ENCODE results near the gene MMP8. TPM values are rescaled to one million over a fixed set of nuclear protein-coding genes. Genes with fewer than 3 reads are reported as not detected.
A peak's percentile ranks its signal among the peaks of the same experiment; 100 is the strongest.
"Not testable (repeated sequence)": the region's sequence is repeated elsewhere in the genome, so short reads cannot be mapped to it uniquely, and the experiment has no call there.

Gene MMP8, protein sequence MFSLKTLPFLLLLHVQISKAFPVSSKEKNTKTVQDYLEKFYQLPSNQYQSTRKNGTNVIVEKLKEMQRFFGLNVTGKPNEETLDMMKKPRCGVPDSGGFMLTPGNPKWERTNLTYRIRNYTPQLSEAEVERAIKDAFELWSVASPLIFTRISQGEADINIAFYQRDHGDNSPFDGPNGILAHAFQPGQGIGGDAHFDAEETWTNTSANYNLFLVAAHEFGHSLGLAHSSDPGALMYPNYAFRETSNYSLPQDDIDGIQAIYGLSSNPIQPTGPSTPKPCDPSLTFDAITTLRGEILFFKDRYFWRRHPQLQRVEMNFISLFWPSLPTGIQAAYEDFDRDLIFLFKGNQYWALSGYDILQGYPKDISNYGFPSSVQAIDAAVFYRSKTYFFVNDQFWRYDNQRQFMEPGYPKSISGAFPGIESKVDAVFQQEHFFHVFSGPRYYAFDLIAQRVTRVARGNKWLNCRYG
- 0.29 TPM for polyA plus RNA-seq (2013, experiment 1 of 2; ENCODE audit: insufficient read length)
- 0.21 TPM for polyA plus RNA-seq (2013, experiment 2 of 2; ENCODE audit: insufficient read length)

DNA sequence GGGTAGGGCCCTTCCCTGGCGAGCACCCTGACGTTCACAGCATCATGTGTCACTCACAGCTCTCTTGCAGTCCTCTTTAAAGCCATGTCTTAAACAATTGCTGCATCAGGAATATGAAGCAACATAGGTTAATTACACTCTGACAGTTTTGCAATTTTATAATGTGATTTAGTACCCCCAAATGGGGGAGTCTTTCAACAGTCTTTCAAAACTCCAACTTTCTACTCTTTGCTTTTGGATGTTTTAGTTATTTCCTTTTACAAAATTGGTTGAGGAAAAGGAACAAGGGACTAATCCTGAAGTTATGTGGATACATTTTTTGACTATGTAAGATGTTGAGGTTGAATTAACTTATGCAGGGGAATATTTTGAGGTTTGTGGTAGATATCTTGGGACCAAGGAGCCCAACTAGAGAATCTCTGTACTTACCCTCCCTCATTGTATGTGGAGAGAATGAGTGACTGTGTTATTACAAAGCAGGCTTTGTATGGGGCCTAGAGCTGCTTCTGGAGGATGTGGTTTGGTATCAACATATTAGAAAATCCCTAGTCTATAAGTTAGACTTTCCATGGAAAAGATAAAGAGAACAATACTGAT lies at the start of gene MMP8:
Gene MMP8 (minus strand): TSS at position 51 of the 597 bp plus-strand sequence. CDS start 99 bp downstream, outside the sequence.
- peak; percentile 90 for DNase-seq

DNA sequence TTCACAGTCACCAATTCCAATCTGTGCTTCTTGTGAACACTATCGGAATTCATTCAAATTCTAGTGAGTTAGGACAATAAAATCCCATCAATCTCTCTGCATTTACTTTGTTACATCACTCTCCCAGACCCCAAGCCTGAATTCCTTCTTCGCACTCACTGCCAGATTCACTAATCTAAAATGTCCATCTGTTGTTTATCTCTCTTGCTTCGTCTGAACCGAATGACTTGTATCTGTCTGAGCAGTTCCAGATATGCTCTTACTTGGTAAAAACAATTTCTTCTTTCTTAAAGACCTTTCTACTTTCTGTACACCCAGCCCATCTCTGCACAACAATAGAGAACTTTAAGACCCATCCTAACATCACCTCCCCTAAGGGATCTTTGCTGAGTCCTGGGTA lies 48.6 kb upstream of the MMP8 start:
- no peak for DNase-seq

DNA sequence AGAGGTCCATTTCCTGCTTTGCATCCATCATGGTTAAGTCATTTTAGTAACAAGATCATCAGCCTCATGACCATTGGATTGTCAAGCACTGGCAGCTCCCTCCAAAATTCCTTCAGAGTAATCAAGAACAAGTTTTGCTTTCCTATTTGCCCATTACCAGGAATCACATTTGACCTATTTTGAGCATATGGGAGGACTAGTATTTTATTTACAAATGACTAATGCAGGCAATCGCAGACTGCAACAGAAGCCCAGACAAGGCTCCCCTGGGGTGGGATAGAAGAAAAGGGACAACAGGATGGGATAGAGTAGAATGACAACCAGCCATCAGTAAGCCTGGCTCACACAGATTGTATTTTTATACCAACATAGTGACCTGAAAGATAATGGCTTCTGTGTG lies 46.6 kb upstream of the MMP8 start:
- DNase-seq, result no peak

DNA sequence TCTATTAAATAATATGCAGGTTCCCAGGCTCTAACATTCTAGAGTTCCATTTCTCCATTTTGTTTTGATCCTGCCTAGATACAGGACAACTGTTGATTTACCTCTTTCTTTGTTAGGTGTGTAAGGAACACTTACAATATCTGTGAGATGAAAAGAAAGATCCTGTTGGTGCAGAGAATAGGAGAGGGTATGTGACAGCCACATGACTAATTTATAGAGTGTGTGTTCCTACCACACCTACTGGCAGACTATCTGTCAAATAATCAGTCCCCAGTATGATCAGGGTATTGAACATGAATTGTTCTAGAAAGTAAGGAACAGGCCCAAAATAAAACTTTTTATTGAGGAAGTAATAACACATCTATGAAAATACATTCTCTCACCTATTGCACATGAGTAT lies 45.4 kb upstream of the MMP8 start:
- DNase-seq, result no peak

DNA sequence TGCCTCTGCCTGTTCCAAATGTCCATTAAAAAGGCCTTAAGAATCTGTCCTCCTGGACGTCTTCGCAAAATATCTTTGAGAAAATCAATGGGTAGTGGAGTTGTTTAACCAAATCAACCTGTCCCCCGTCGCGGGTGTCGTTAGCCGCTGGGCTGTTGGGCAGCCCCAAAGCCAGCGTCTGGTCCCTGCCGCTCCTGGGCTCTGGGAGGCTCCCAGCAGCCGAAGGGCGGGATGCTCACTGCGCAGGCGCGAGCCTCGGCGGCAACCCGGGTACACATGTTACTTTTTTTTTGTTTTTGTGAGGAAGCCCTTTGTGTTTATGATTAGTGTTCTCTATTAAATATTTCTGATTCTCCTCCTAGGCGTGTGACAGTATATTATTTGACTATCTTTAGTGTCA lies 43.0 kb upstream of the MMP8 start:
- no peak for DNase-seq

DNA sequence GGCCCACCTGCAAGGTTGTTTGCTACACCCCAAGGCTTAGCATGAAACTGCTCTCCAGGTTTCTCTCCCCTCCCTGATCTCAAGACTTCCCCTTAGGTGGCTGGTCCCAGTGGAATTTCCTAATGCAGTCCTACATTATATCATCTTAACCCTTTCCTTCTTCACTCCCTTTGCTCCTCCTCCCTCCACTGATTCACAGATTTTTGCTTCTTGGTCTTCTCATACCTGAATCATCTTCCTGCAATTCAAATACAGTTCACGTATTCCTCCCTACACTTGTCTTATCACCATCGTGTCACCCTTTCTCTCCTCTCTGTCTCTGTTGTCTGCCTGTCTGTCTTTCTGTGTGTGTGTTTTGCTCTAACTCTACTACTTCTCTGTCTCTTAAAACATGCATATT lies 38.7 kb upstream of the MMP8 start:
- DNase-seq, result peak; percentile 3

- peak; percentile 65 for DNase-seq
These were observed 37.6 kb upstream of the MMP8 start for GRCh38 chr11:102762361-102762767.

- DNase-seq, result peak; percentile 95
These were observed 37.0 kb upstream of the MMP8 start for GRCh38 chr11:102761646-102762238.

- peak; percentile 94 for DNase-seq
These were observed 35.7 kb upstream of the MMP8 start for GRCh38 chr11:102760344-102761035.

GRCh38 chr11:102757823-102758549 lies 33.2 kb upstream of the MMP8 start:
- DNase-seq, result peak; percentile 44

- no peak for DNase-seq
These were observed 28.5 kb upstream of the MMP8 start for GRCh38 chr11:102753267-102753666.

DNA sequence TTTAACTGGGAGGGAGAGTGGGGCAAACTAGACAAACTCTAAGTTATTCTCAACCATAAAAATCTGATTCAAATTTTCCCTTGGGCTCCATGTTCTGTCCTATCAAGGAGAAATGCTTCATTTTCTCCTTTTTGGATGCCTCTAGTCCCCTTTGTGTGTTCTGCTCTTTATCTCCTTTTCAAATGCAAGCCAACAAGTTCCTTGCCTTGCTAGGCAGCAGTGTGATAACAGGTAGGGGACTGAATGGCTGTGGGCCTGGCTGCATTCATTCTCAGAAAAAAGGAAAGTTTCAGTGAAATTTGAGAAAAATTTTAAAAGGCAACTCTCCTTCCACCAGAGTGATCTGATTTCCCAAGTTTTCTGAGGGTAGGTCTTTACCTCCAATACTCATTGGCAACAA lies 26.9 kb upstream of the MMP8 start:
- no peak for DNase-seq

DNA sequence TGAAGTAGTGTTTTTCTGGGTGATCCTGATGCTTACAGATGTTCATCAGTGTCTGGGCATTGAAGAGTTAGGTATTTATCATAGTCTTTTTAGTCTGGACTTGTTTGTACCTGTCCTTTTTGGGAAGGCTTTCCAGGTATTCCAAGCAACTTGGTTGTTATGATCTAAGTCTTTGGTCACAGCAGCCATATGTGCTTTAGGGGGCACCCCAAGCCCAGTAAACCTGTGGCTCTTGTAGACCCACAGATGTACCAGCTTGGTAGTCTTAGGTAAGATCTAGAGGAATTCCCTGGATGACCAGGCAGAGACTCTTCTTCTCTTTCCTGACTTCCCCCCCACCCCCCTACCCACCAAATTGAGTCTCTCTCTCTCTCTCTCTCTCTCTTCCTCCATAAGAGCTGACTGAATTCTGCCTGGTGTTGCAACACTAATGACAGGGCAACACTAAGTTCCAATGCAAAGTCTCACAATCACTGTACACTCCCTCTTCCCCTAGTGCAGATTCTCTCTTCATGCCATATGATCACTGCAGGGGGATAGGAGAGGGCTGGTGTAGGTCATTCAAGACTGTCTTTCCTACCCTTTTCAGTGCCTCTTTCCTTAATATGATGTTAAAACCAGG lies 24.5 kb upstream of the MMP8 start:
- no peak for DNase-seq

- DNase-seq, result not testable (repeated sequence)
These were observed 22.2 kb upstream of the MMP8 start for GRCh38 chr11:102746746-102747578.

GRCh38 chr11:102734650-102735049 lies 9.9 kb upstream of the MMP8 start:
- no peak for DNase-seq

DNA sequence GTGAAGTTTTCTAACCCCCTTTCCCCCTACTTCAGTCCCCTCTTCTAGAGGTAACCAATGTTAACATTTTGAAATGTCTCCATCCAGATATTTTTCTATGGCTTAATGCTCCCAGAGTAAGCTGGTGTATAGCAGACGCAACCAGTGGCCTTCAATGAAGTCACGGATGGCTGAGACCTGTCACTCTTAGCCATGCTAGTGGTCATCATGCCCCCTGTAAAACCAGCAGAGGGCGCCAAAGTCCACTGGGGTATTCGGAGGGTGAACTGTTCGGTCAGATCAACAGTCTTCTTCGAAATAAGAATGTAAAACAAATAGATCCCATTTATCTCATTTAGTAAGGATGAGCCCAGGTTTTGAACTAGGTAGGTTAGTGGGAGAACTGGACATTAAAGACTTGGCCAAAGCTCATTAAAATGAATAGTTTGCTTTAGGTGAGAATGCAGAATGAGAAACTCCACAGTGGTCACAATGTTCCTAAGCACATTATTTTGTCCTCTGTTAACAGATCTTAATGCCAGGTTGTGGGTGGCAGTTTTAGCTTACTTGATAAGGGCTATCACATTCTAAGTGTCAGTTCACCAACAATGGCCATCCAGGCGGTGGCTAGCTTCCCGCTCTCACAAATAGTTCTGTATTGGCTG lies 8.6 kb upstream of the MMP8 start:
- peak; percentile 63 for DNase-seq

- DNase-seq, result not testable (repeated sequence)
These were observed 6.2 kb upstream of the MMP8 start for GRCh38 chr11:102730944-102731343.

DNA sequence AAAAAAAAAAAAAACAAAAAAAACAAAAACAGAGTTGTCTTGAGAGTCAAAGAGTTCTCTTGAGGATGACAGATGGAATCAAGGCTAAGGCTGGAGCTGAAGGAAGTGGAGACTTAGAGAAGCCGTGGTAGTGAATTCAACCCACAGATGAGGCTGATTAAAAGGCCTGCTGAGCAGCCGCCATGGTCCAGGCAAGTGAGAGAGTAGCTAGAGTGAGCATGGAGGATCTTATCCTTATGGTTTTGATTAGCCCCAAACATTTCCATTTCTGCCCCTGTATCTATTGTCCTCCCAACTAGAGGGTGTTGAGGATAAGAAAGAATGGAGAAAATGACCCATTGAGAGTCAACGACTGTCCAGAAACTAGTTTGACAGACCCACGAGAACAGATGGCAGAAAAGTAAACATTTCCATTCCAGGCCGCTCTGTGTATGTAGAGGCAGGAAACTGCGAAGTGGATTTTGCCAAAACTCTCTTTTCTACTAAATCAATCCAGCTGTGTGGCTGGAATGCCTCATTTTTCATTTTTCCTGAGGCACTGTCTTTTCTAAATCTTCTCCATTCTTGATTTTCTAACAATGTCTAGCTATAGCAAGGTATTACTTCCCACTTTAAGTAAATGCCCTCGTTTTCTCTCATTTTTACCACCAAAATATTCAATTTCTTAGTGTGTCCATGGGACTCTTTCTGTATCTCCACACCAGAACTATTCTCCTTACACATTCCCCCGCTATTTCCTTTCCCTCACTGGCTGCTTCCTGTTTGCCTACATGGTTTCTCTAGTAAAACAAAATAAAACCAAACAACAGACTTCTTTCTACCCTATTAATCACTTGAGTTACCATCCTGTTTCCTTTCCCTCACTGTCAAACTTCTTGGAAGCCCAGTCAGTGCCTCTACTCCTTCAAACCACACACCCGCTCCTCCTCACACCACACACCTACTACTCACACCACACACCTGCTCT lies 5.4 kb upstream of the MMP8 start:
- peak; percentile 58 for DNase-seq

GRCh38 chr11:102727890-102728289 lies 3.1 kb upstream of the MMP8 start:
- DNase-seq, result peak; percentile 62

All from fibroblast of skin of scalp (primary cell).